K562 (cell line): ENCODE data around the gene PRR16. TPM values are rescaled to one million over a fixed set of nuclear protein-coding genes. Genes with fewer than 3 reads are reported as not detected.

Experiments
- ATAC-seq: fragments of 200-7000 bp; cut with Tn5 transposase; 3 replicates; pipeline ENCODE4 v1.9.1; 2020; ENCODE audit warnings: moderate library complexity
- BruUV-seq: library from RNA; stranded (reverse); fragments of 400-500 nt; replicated peaks from 2 replicates; lab custom pipeline; 2021; lab: Mats Ljungman, UMichigan
- CTCF ChIA-PET: fragments of 300-600 bp; formaldehyde crosslinking; extraction: SDS; loops from one replicate; lab custom pipeline; 2021; ENCODE audit warnings: low intra/inter-chr PET ratio; lab: Yijun Ruan, JAX
- POLR2A ChIA-PET: fragments of 300-600, 350-650 bp; sonication (Branson Sonifier 250); formaldehyde crosslinking; extraction: SDS; loops from one replicate; lab custom pipeline; 2021; ENCODE audit warnings: antibody characterized with exemption, inconsistent platforms; lab: Yijun Ruan, JAX
- DNase-seq, 4 experiments: peaks; one replicate each; pipeline versions ENCODE4 v3.0.0 to v3.0.0-alpha.2; 2011 to 2018; ENCODE audit warnings: low spot score in 3 of 4, mixed read lengths in 3 of 4; ENCODE audit errors: extremely low read depth in 1 of 4
- FAIRE-seq: peaks from 2 replicates; lab custom pipeline; 2011; peaks lifted over from hg19 to GRCh38; lab: Jason Lieb, UNC
- H2AFZ ChIP-seq: 2 replicates; pipeline ENCODE4 v1.6.0; 2011; ENCODE audit warnings: low read depth, low read length, control low read depth, inconsistent platforms
- H3K27ac ChIP-seq: fragments of 200-600 bp; 3 replicates; pipeline ENCODE4 v1.8.0; 2011; ENCODE audit warnings: low read depth, mild to moderate bottlenecking, control low read depth, inconsistent platforms, low read length, moderate library complexity, mixed read lengths; ENCODE audit errors: extremely low read depth
- H3K27me3 ChIP-seq, 2 experiments: fragments of 300-600 bp in 1 of 2; 2 replicates in 1 of 2; 3 replicates in 1 of 2; pipeline versions ENCODE4 v1.6.0 to v1.8.0; 2011; ENCODE audit warnings: inconsistent platforms in 2 of 2, low read length in 2 of 2, mild to moderate bottlenecking in 1 of 2, mixed read lengths in 1 of 2, moderate library complexity in 1 of 2; ENCODE audit not compliant: control insufficient read depth in 2 of 2, insufficient read depth in 2 of 2
- H3K36me3 ChIP-seq: fragments of 300-600 bp; 3 replicates; pipeline ENCODE4 v1.8.0; 2011; ENCODE audit warnings: mild to moderate bottlenecking, low read length, inconsistent platforms; ENCODE audit not compliant: control insufficient read depth, insufficient read depth
- H3K4me1 ChIP-seq, 2 experiments: fragments of 200-600 bp in 1 of 2; replicated peaks in 1 of 2; 2 replicates in 1 of 2; 3 replicates in 1 of 2; pipeline versions ENCODE4 v1.5.1 to v1.8.0; 2011; ENCODE audit warnings: inconsistent platforms in 2 of 2, low read length in 2 of 2, mild to moderate bottlenecking in 1 of 2, mixed read lengths in 1 of 2, moderate library complexity in 1 of 2; ENCODE audit not compliant: control insufficient read depth in 2 of 2, insufficient read depth in 2 of 2
- H3K4me2 ChIP-seq: 2 replicates; pipeline ENCODE4 v1.6.1; 2011; ENCODE audit warnings: low read length, control low read depth, inconsistent platforms, mixed read lengths; ENCODE audit not compliant: insufficient read depth
- H3K4me3 ChIP-seq: fragments of 200-600 bp; sonication (generic), shearing (Covaris generic); 2 replicates; pipeline ENCODE4 v1.5.1; 2016; ENCODE audit warnings: control low read depth, inconsistent platforms
- H3K79me2 ChIP-seq: fragments of 200-600 bp; 3 replicates; pipeline ENCODE4 v1.8.0; 2011; ENCODE audit warnings: low read length, inconsistent platforms; ENCODE audit not compliant: control insufficient read depth, insufficient read depth
- H3K9ac ChIP-seq, 2 experiments: 2 replicates each; pipeline versions ENCODE4 v1.6.0 to v1.6.1; 2011; ENCODE audit warnings: low read depth in 2 of 2, low read length in 2 of 2, control low read depth in 1 of 2, inconsistent platforms in 1 of 2, mild to moderate bottlenecking in 1 of 2, mixed read lengths in 1 of 2; ENCODE audit not compliant: insufficient read depth in 1 of 2
- H3K9me1 ChIP-seq: one replicate; pipeline ENCODE4 v1.6.0; 2011; ENCODE audit warnings: inconsistent platforms, mild to moderate bottlenecking, low read length, moderate library complexity; ENCODE audit not compliant: control insufficient read depth, insufficient read depth
- H3K9me3 ChIP-seq: replicated peaks from 2 replicates; pipeline ENCODE4 v1.5.1; 2011; ENCODE audit warnings: low read depth, low read length, inconsistent platforms; ENCODE audit not compliant: control insufficient read depth, insufficient read depth
- H4K20me1 ChIP-seq: replicated peaks from 2 replicates; pipeline ENCODE4 v1.6.1; 2011; ENCODE audit warnings: low read length, inconsistent platforms, mixed read lengths; ENCODE audit not compliant: control insufficient read depth, insufficient read depth
- POLR2AphosphoS5 ChIP-seq: IDR thresholded peaks from 2 replicates; pipeline ENCODE4 v1.6.1; 2011; ENCODE audit warnings: mild to moderate bottlenecking, low read depth, low read length, moderate library complexity; ENCODE audit not compliant: control insufficient read depth, insufficient read depth
- TCFL5 ChIP-seq: fragments of 250-450 bp; sonication (Bioruptor Pico); conservative IDR thresholded peaks from 2 replicates; pipeline ENCODE4 v1.6.1; 2021; ENCODE audit warnings: mild to moderate bottlenecking, moderate library complexity, matching md5 sums
- TEAD4 ChIP-seq, 2 experiments: sonication (generic) in 1 of 2; formaldehyde crosslinking in 1 of 2; IDR thresholded peaks; 2 replicates each; pipeline versions ENCODE4 v1.6.1 to v1.8.0; 2012 to 2022; ENCODE audit warnings: borderline replicate concordance in 1 of 2, inconsistent platforms in 1 of 2, low read length in 1 of 2, mild to moderate bottlenecking in 1 of 2, missing genetic modification reagents in 1 of 2
- ZNF384 ChIP-seq: IDR thresholded peaks from 2 replicates; pipeline ENCODE4 v1.6.1; 2012; ENCODE audit warnings: low read depth, low read length, improper control_type of control experiment
- ZNF696 ChIP-seq: fragments of 250-450 bp; sonication (Bioruptor Pico); conservative IDR thresholded peaks from 2 replicates; pipeline ENCODE4 v1.4.0; 2020; ENCODE audit warnings: mild to moderate bottlenecking, moderate library complexity
- ZSCAN32 ChIP-seq: fragments of 450-650 bp; formaldehyde crosslinking; IDR thresholded peaks from 2 replicates; pipeline ENCODE4 v1.4.0; 2020; ENCODE audit warnings: mild to moderate bottlenecking, moderate library complexity
- WGBS: fragments of 100-300 bp; shearing (Covaris generic); methylation state at CpG from one replicate; pipeline ENCODE4 v1.1.6; 2016; ENCODE audit warnings: low coverage, mixed read lengths; ENCODE audit not compliant: insufficient coverage; ENCODE audit errors: missing lambda C conversion rate; 5-methylcytosine and 5-hydroxymethylcytosine counted together
- in situ Hi-C: fragments of 300-500 bp; cut with MboI; formaldehyde crosslinking; loops from 4 replicates; pipeline ENCODE4 v1.15.0; 2018; ENCODE audit warnings: inconsistent platforms, mixed read lengths
- intact Hi-C: fragments of 100-400 bp; cut with micrococcal nuclease; formaldehyde crosslinking; loops from 2 replicates; pipeline ENCODE4 v1.14.2; 2022
- polyA plus RNA-seq, 8 experiments: library from polyadenylated mRNA; depleted of rRNA in 4 of 8; stranded (reverse) in 5 of 8; unstranded in 3 of 8; fragments of >200 nt; fragmentation: Nextera tagmentation in 2 of 8; fragmentation: Illumina TruSeq in 1 of 8; extraction: Ambion mirVana in 2 of 8; extraction: Trizol in 1 of 8; gene quantifications; 2 replicates each; pipeline versions ENCODE4 v1.2.1 to v1.2.3, GENCODE V29; 2011 to 2014; ENCODE audit warnings: inconsistent platforms in 1 of 8, missing spikeins in 1 of 8
- total RNA-seq, 7 experiments: library from RNA; depleted of rRNA in 6 of 7; stranded (reverse); fragments of >200 nt in 6 of 7; fragmentation: Illumina TruSeq in 2 of 7; extraction: Trizol in 2 of 7; gene quantifications; 2 replicates each; pipeline versions ENCODE4 v1.2.1 to v1.2.3, GENCODE V29; 2011 to 2021; ENCODE audit warnings: low replicate concordance in 1 of 7
- TF ChIP-seq, protein P1 (sequence below): fragments of 450-650 bp; IDR thresholded peaks from 2 replicates; pipeline ENCODE4 v1.7.0; 2016; ENCODE audit warnings: borderline replicate concordance
- TF ChIP-seq, protein P2 (sequence below): sonication (generic); IDR thresholded peaks from 2 replicates; pipeline ENCODE4 v1.6.1; 2016

PRR16 gene
- total and polyA plus RNA-seq, 9 of the 15 experiments (the other 6 are each of a cell fraction or from before 2014, with no cell fraction given) = 0.61 to 10.1 (median 3.3) TPM

GRCh38 chr5:120591911-120592310 lies 127.8 kb downstream of the PRR16 start:
- Histone ChIP-seq H3K36me3 (no peaks in the 10 kb centered on the region), H3K4me2 (no peak overlapping the region), H3K9me3 (no peaks in the 10 kb centered on the region), H3K27ac (no peak overlapping the region), H3K4me1 (no peaks in the 10 kb centered on the region)
- no peak for ATAC-seq
- no TSS peak for BruUV-seq
- TF ChIP-seq, protein P1, sequence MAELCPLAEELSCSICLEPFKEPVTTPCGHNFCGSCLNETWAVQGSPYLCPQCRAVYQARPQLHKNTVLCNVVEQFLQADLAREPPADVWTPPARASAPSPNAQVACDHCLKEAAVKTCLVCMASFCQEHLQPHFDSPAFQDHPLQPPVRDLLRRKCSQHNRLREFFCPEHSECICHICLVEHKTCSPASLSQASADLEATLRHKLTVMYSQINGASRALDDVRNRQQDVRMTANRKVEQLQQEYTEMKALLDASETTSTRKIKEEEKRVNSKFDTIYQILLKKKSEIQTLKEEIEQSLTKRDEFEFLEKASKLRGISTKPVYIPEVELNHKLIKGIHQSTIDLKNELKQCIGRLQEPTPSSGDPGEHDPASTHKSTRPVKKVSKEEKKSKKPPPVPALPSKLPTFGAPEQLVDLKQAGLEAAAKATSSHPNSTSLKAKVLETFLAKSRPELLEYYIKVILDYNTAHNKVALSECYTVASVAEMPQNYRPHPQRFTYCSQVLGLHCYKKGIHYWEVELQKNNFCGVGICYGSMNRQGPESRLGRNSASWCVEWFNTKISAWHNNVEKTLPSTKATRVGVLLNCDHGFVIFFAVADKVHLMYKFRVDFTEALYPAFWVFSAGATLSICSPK = no peak
- TF ChIP-seq TCFL5 = no peak
- TF ChIP-seq, all 486 proteins: peak for 0
- Histone ChIP-seq H3K79me2 (no peaks in the 10 kb centered on the region), H3K9ac (no peak overlapping the region), H3K27me3 (no peaks in the 10 kb centered on the region), H3K9me1 (no peaks in the 10 kb centered on the region), H2AFZ (no peak overlapping the region), H3K4me3 (no peak overlapping the region), H4K20me1 (no peaks in the 10 kb centered on the region)
- intact Hi-C loops = no loop called here
- WGBS = 5% methylated on average over 2 of the region's 2 CpGs
- in situ Hi-C loops = no loop called here
- ChIA-PET POLR2A (no interaction called here), CTCF (no interaction called here)
- FAIRE-seq = no peak
- no peak for DNase-seq

DNA sequence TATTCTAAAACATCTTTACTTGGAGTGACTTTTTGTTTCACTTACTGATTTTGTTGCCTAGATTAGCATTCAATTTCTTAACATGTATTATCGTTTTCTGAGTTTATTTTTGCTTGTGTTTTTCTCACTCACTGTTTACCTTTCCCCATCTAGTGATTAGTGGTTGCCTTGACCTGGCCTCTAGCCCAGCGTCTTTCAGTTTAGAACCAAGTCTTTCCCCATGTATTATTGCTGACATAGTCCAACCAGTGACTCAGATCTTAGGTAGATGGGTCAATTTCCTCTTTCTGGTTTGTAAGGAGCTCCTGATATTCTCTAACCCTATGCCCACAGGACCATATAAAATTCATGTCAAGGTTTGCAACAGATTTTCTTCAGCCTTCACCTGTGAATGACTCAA lies 135.5 kb downstream of the PRR16 start:
- Histone ChIP-seq H3K36me3 (no peaks in the 10 kb centered on the region), H4K20me1 (no peaks in the 10 kb centered on the region), H3K27me3 (no peaks in the 10 kb centered on the region), H3K27ac (peak overlapping the region; percentile 17; the same call in 1 of the 3 replicates), H3K9ac (no peak overlapping the region), H2AFZ (no peak overlapping the region), H3K4me3 (no peak overlapping the region), H3K79me2 (no peaks in the 10 kb centered on the region; the same call in 2 of the 3 replicates), H3K9me3 (no peaks in the 10 kb centered on the region), H3K9me1 (no peaks in the 10 kb centered on the region), H3K4me1 (no peaks in the 10 kb centered on the region; a peak in 1 of 5 replicates), H3K4me2 (no peak overlapping the region)
- BruUV-seq = no TSS peak
- in situ Hi-C loops = no loop called here
- intact Hi-C loops = no loop called here
- POLR2A ChIA-PET = no interaction called here
- 0% methylated on average over 2 of the region's 2 CpGs for WGBS
- FAIRE-seq (no peak), ATAC-seq (peak; percentile 80), DNase-seq (peak in 1 of 4 experiments; percentile 6)
- CTCF ChIA-PET = no interaction called here
- TF ChIP-seq ZNF384 (no peak), TEAD4 (IDR thresholded peaks at IDR 0.05; ENCODE audit: low read length) (no peak), TEAD4 (CRISPR knock-in tag; IDR thresholded peaks at IDR 0.05; ENCODE audit: borderline replicate concordance) (no peak), ZSCAN32 (CRISPR knock-in tag) (no peak), POLR2AphosphoS5 (no peak), ZNF696 (no peak)
- TF ChIP-seq, protein P2, sequence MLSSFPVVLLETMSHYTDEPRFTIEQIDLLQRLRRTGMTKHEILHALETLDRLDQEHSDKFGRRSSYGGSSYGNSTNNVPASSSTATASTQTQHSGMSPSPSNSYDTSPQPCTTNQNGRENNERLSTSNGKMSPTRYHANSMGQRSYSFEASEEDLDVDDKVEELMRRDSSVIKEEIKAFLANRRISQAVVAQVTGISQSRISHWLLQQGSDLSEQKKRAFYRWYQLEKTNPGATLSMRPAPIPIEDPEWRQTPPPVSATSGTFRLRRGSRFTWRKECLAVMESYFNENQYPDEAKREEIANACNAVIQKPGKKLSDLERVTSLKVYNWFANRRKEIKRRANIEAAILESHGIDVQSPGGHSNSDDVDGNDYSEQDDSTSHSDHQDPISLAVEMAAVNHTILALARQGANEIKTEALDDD = peak; percentile 66
